Chondrocyte (in vitro differentiated cells): ENCODE results near the gene PHACTR1. TPM values are rescaled to one million over a fixed set of nuclear protein-coding genes. Genes with fewer than 3 reads are reported as not detected.

Experiments
- DNase-seq: peaks from one replicate; pipeline ENCODE4 v3.0.0; 2021; ENCODE audit warnings: mixed read lengths, low spot score
- H3K27ac Mint-ChIP-seq: one replicate; pipeline ENCODE4 v1.8.0; 2021; ENCODE audit warnings: mild to moderate bottlenecking, moderate library complexity, mixed read lengths; ENCODE audit not compliant: unreplicated experiment
- H3K27me3 Mint-ChIP-seq: 2 replicates; pipeline ENCODE4 v1.8.0; 2021; ENCODE audit warnings: low read depth, mixed read lengths
- H3K36me3 Mint-ChIP-seq: 2 replicates; pipeline ENCODE4 v1.8.0; 2021; ENCODE audit warnings: low read depth, mixed read lengths
- H3K4me1 Mint-ChIP-seq: 2 replicates; pipeline ENCODE4 v1.8.0; 2021; ENCODE audit warnings: low read depth, mild to moderate bottlenecking, mixed read lengths
- H3K4me3 Mint-ChIP-seq: one replicate; pipeline ENCODE4 v1.8.0; 2021; ENCODE audit warnings: mild to moderate bottlenecking, moderate library complexity, mixed read lengths; ENCODE audit not compliant: unreplicated experiment
- H3K9me3 Mint-ChIP-seq: 2 replicates; pipeline ENCODE4 v1.8.0; 2021; ENCODE audit warnings: low read depth, mixed read lengths
- total RNA-seq: library from RNA; stranded (reverse); gene quantifications from 3 replicates; pipeline ENCODE4 v1.2.1, GENCODE V29; 2021
- TF ChIP-seq, protein P1 (sequence below): fragments of 200-600 bp; sonication (generic); IDR thresholded peaks from 2 replicates; pipeline ENCODE4 v1.5.0; 2021; ENCODE audit warnings: antibody characterized with exemption, mild to moderate bottlenecking, moderate library complexity

PHACTR1 gene
- total RNA-seq, 1 donor from 2014 or later, result 2.1 TPM

GRCh38 chr6:13305288-13305687 lies 588.7 kb downstream of the PHACTR1 start:
- Mint-ChIP-seq H3K27ac (no peak overlapping the region), H3K4me1 (peaks cover 26% of the 10 kb centered on the region)

DNA sequence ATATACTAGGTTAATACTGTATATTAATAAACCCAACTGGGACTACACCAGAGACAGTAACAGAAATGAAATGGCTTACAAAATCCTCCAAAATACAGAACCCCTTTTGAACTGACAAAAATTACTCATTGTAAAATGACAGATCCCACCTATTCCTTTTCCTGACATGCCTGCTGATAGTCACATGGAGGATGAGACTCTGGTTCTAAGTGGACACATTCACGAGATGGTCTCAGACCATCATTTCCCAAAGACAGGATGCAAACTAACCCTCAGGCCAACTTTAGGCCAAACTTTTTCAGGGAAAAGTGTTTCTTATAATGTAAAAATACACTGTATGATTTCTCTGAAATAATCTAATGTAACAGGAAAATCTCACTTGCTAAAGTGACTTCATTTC lies 589.2 kb downstream of the PHACTR1 start:
- H3K9me3 Mint-ChIP-seq, result no peaks in the 10 kb centered on the region
- H3K27ac Mint-ChIP-seq, result no peak overlapping the region
- H3K4me3 Mint-ChIP-seq, result no peak overlapping the region
- DNase-seq, result no peak
- TF ChIP-seq, protein P1, sequence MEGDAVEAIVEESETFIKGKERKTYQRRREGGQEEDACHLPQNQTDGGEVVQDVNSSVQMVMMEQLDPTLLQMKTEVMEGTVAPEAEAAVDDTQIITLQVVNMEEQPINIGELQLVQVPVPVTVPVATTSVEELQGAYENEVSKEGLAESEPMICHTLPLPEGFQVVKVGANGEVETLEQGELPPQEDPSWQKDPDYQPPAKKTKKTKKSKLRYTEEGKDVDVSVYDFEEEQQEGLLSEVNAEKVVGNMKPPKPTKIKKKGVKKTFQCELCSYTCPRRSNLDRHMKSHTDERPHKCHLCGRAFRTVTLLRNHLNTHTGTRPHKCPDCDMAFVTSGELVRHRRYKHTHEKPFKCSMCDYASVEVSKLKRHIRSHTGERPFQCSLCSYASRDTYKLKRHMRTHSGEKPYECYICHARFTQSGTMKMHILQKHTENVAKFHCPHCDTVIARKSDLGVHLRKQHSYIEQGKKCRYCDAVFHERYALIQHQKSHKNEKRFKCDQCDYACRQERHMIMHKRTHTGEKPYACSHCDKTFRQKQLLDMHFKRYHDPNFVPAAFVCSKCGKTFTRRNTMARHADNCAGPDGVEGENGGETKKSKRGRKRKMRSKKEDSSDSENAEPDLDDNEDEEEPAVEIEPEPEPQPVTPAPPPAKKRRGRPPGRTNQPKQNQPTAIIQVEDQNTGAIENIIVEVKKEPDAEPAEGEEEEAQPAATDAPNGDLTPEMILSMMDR, result no peak
- H3K36me3 Mint-ChIP-seq, result peaks cover 12% of the 10 kb centered on the region
- H3K27me3 Mint-ChIP-seq, result no peaks in the 10 kb centered on the region
- H3K4me1 Mint-ChIP-seq, result peaks cover 26% of the 10 kb centered on the region

More at GRCh38 chr6:13305288-13305687, 588.7 kb downstream of the PHACTR1 start:
- DNase-seq, result no peak
- H3K4me3 Mint-ChIP-seq, result no peak overlapping the region
- no peaks in the 10 kb centered on the region for H3K9me3 Mint-ChIP-seq
- TF ChIP-seq, protein P1, result no peak
- H3K36me3 Mint-ChIP-seq, result peaks cover 14% of the 10 kb centered on the region
- no peaks in the 10 kb centered on the region for H3K27me3 Mint-ChIP-seq

- Mint-ChIP-seq H3K4me1 (peaks cover 20% of the 10 kb centered on the region), H3K27ac (peak overlapping the region; percentile 57), H3K4me3 (no peak overlapping the region), H3K36me3 (peaks cover 12% of the 10 kb centered on the region), H3K27me3 (no peaks in the 10 kb centered on the region), H3K9me3 (no peaks in the 10 kb centered on the region)
- TF ChIP-seq, protein P1, result no peak
- no peak for DNase-seq
Measured at GRCh38 chr6:13307508-13307995, 591.0 kb downstream of the PHACTR1 start.

DNA sequence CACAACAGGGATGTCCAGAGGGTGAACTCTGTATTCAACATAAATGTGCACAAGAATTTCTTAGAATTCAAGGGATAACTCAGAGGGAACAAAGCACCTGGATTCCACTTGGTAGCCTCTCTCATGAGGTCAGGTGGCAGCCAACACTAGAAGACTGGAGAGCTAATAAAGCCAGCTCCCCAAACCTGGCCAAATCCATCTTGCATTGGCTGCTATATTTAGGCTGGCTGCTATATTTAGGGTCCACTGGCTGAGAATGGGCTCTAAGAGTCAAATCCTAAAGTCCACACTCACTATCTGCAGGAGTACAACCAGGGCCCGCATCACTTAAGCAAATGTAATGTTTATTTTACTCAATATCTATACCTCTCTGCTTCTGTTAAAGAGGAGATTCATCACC lies 591.8 kb downstream of the PHACTR1 start:
- no peak overlapping the region for H3K27ac Mint-ChIP-seq
- no peak overlapping the region for H3K4me3 Mint-ChIP-seq
- TF ChIP-seq, protein P1, result no peak
- peaks cover 11% of the 10 kb centered on the region for H3K36me3 Mint-ChIP-seq
- peaks cover 13% of the 10 kb centered on the region for H3K4me1 Mint-ChIP-seq
- no peaks in the 10 kb centered on the region for H3K9me3 Mint-ChIP-seq
- no peaks in the 10 kb centered on the region for H3K27me3 Mint-ChIP-seq
- no peak for DNase-seq

DNA sequence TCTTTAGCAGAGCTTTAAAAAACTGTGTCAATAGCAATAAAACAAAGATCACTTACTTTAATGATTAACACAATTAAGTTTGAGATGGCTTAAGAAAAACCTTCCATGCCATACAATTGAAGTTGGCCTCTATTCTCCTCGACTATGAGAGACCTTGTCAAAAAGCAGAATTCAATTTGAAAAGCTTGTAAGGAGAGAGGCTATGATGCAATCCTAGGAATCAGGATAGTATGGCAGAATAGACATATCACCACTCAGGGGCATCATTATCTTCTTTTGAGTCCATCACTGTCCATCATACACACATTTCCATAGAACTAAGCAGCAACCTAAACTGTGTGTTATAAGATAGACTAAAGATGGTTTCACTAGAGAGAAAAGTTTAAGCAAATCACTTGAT lies 594.6 kb downstream of the PHACTR1 start:
- DNase-seq, result no peak
- no peaks in the 10 kb centered on the region for H3K27me3 Mint-ChIP-seq
- no peaks in the 10 kb centered on the region for H3K9me3 Mint-ChIP-seq
- H3K4me3 Mint-ChIP-seq, result no peak overlapping the region
- TF ChIP-seq, protein P1, result no peak
- H3K4me1 Mint-ChIP-seq, result no peaks in the 10 kb centered on the region
- no peak overlapping the region for H3K27ac Mint-ChIP-seq
- peaks cover 22% of the 10 kb centered on the region for H3K36me3 Mint-ChIP-seq
